SU-DHL-6 (cell line): ENCODE data around the gene ST6GAL1.

Experiments
- H2AFZ ChIP-seq: fragments of 200-600 bp; sonication (generic); 2 replicates; pipeline ENCODE4 v1.6.1; 2014; ENCODE audit warnings: low read depth, mild to moderate bottlenecking, moderate library complexity, mixed read lengths, antibody characterized with exemption, low read length; ENCODE audit not compliant: severe bottlenecking
- H3F3A ChIP-seq: fragments of 200-600 bp; shearing (Covaris generic); 2 replicates; pipeline ENCODE4 v1.6.0; 2016; ENCODE audit warnings: antibody characterized with exemption, mild to moderate bottlenecking; ENCODE audit not compliant: insufficient read depth
- H3K27ac ChIP-seq: fragments of 200-600 bp; sonication (generic); 2 replicates; pipeline ENCODE4 v1.5.1; 2016; ENCODE audit warnings: low read depth, mild to moderate bottlenecking, low read length, moderate library complexity, mixed read lengths
- H3K27me3 ChIP-seq: fragments of 200-600 bp; sonication (generic), shearing (Covaris generic); 2 replicates; pipeline ENCODE4 v1.6.0; 2014; ENCODE audit warnings: mild to moderate bottlenecking, low read length
- H3K36me3 ChIP-seq: fragments of 200-600 bp; sonication (generic); 2 replicates; pipeline ENCODE4 v1.6.1; 2014; ENCODE audit warnings: mild to moderate bottlenecking, low read length, mixed read lengths
- H3K4me2 ChIP-seq: fragments of 300-600, 200-600 bp; shearing (Covaris generic), sonication (generic); 2 replicates; pipeline ENCODE4 v1.6.0; 2014; ENCODE audit warnings: low read length, low read depth, mild to moderate bottlenecking; ENCODE audit not compliant: poor library complexity, severe bottlenecking
- H3K4me3 ChIP-seq: fragments of 200-600 bp; sonication (generic); 2 replicates; pipeline ENCODE4 v1.5.1; 2014; ENCODE audit warnings: antibody characterized with exemption, low read length, mild to moderate bottlenecking, mixed read lengths; ENCODE audit not compliant: insufficient read depth, poor library complexity, severe bottlenecking
- H3K79me2 ChIP-seq: fragments of 200-600 bp; sonication (generic); 2 replicates; pipeline ENCODE4 v1.6.1; 2014; ENCODE audit warnings: mild to moderate bottlenecking, low read length, moderate library complexity; ENCODE audit not compliant: insufficient read depth
- H3K9ac ChIP-seq: fragments of 200-600 bp; sonication (generic); 2 replicates; pipeline ENCODE4 v1.7.0; 2014; ENCODE audit warnings: mild to moderate bottlenecking, low read length
- H3K9me2 ChIP-seq: fragments of 200-600 bp; sonication (generic); replicated peaks from 2 replicates; pipeline ENCODE4 v1.6.1; 2014; ENCODE audit warnings: low read length; ENCODE audit not compliant: insufficient read depth
- H3K9me3 ChIP-seq: fragments of 200-600 bp; sonication (generic); 2 replicates; pipeline ENCODE4 v1.6.1; 2014; ENCODE audit warnings: low read length, mixed read lengths; ENCODE audit not compliant: insufficient read depth
- H4K20me1 ChIP-seq: fragments of 200-600 bp; sonication (generic); 2 replicates; pipeline ENCODE4 v1.6.1; 2014; ENCODE audit warnings: low read depth, mild to moderate bottlenecking, antibody characterized with exemption, low read length, moderate library complexity, mixed read lengths
- EZH2phosphoT487 ChIP-seq: fragments of 200-600 bp; sonication (generic), shearing (Covaris generic); conservative IDR thresholded peaks from 2 replicates; pipeline ENCODE4 v1.6.1; 2018; ENCODE audit warnings: mild to moderate bottlenecking, antibody characterized with exemption, low read length, moderate library complexity, mixed read lengths
- TF ChIP-seq, protein P1 (sequence below): fragments of 200-600 bp; sonication (generic); IDR thresholded peaks from one replicate; pipeline ENCODE4 v1.5.1; 2017; ENCODE audit warnings: antibody characterized with exemption, mild to moderate bottlenecking, low read length, moderate library complexity; ENCODE audit not compliant: insufficient read depth, poor library complexity, severe bottlenecking

Gene ST6GAL1

GRCh38 chr3:187012609-187013051 lies 82.3 kb downstream of the ST6GAL1 start:
- no peaks in the 10 kb centered on the region for H3K9me3 ChIP-seq
- no peaks in the 10 kb centered on the region; the same call in 1 of the 2 replicates for H3K36me3 ChIP-seq
- peaks cover 61% of the 10 kb centered on the region for H3K79me2 ChIP-seq
- no peaks in the 10 kb centered on the region for H4K20me1 ChIP-seq
- peaks cover 88% of the 10 kb centered on the region for H3F3A ChIP-seq
- no peak for TF ChIP-seq EZH2phosphoT487
- TF ChIP-seq, protein P1, sequence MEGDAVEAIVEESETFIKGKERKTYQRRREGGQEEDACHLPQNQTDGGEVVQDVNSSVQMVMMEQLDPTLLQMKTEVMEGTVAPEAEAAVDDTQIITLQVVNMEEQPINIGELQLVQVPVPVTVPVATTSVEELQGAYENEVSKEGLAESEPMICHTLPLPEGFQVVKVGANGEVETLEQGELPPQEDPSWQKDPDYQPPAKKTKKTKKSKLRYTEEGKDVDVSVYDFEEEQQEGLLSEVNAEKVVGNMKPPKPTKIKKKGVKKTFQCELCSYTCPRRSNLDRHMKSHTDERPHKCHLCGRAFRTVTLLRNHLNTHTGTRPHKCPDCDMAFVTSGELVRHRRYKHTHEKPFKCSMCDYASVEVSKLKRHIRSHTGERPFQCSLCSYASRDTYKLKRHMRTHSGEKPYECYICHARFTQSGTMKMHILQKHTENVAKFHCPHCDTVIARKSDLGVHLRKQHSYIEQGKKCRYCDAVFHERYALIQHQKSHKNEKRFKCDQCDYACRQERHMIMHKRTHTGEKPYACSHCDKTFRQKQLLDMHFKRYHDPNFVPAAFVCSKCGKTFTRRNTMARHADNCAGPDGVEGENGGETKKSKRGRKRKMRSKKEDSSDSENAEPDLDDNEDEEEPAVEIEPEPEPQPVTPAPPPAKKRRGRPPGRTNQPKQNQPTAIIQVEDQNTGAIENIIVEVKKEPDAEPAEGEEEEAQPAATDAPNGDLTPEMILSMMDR: no peak
- no peak overlapping the region for H2AFZ ChIP-seq
- no peaks in the 10 kb centered on the region for H3K27me3 ChIP-seq
- peak overlapping the region; percentile 62 for H3K9ac ChIP-seq
- H3K27ac ChIP-seq: peak overlapping the region; percentile 100
- no peaks in the 10 kb centered on the region for H3K9me2 ChIP-seq
- H3K4me3 ChIP-seq: peak overlapping the region; percentile 12
- H3K4me2 ChIP-seq: peak overlapping the region; percentile 68

DNA sequence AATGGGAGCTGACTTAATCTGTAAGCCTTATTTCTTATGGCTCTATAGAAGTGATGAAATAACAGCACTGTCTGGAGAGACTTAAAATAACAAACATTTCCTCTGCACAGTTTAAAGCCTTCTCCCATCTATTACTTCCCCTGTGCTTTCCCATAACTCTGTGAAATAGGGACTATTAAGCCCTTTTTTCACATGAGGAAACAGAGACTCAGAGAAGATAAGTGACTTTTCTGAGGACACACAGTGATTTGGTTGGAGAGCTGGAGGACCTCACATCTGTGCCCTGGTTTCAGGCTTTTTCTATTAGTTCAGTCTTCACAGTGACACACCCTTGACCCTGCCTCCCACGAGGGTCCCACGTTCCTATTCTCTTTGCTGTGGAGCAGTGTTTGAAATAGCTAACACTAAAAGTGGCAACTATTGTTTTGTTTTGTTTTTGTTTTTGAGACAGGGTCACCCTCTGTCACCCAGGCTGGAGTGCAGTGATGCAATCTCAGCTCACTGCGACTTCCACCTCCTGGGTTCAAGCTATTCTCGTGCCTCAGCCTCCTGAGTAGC lies 82.9 kb downstream of the ST6GAL1 start:
- no peak for TF ChIP-seq EZH2phosphoT487
- TF ChIP-seq, protein P1: no peak
- no peaks in the 10 kb centered on the region for H3K9me3 ChIP-seq
- peak overlapping the region; percentile 68 for H3K4me2 ChIP-seq
- no peaks in the 10 kb centered on the region for H3K27me3 ChIP-seq
- H3K79me2 ChIP-seq: peaks cover 61% of the 10 kb centered on the region
- peak overlapping the region; percentile 100 for H3K27ac ChIP-seq
- no peak overlapping the region for H2AFZ ChIP-seq
- H3K36me3 ChIP-seq: no peaks in the 10 kb centered on the region
- no peak overlapping the region for H3K4me3 ChIP-seq
- no peaks in the 10 kb centered on the region for H4K20me1 ChIP-seq
- peak overlapping the region; percentile 62 for H3K9ac ChIP-seq
- H3F3A ChIP-seq: peaks cover 86% of the 10 kb centered on the region
- no peaks in the 10 kb centered on the region for H3K9me2 ChIP-seq

DNA sequence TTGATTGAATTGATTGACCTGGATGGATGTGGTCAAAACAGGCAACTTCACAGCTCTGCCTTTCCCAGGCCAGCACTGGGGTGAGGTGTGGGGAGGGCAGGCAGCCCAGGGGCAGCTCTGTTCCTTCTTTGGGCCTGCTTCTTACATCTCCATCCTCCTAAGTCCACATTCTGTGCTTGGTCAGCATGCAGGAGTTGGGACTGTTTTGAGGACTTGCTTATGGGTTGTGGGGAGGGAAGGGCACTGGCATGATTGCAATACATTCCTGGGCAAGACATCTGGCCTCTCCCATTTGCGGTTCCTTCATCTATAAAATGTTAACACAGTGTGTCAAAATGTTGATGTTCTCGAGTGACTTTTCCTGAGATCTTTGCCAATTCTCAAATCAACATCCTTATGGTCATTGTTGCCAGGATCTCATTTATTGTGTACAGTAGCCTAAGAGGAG lies 84.1 kb downstream of the ST6GAL1 start:
- TF ChIP-seq, protein P1: no peak
- no peak for TF ChIP-seq EZH2phosphoT487
- peaks cover 89% of the 10 kb centered on the region for H3F3A ChIP-seq
- H3K9ac ChIP-seq: peak overlapping the region; percentile 62
- H3K27me3 ChIP-seq: no peaks in the 10 kb centered on the region
- H3K79me2 ChIP-seq: peaks cover 64% of the 10 kb centered on the region
- no peaks in the 10 kb centered on the region for H3K36me3 ChIP-seq
- H3K9me3 ChIP-seq: no peaks in the 10 kb centered on the region
- peak overlapping the region; percentile 100 for H3K27ac ChIP-seq
- H2AFZ ChIP-seq: no peak overlapping the region
- peak overlapping the region; percentile 68 for H3K4me2 ChIP-seq
- no peak overlapping the region for H3K4me3 ChIP-seq
- H4K20me1 ChIP-seq: no peaks in the 10 kb centered on the region
- H3K9me2 ChIP-seq: no peaks in the 10 kb centered on the region
